Spleen (tissue), 7 donors: Measurements from ENCODE around the gene EXOSC5.

ENCODE experiments used
- CTCF ChIP-seq, 11 experiments: fragments of 200-600 bp in 7 of 11; fragments of 450-650 bp in 4 of 11; sonication (generic) in 4 of 11; IDR thresholded peaks in 8 of 11; conservative IDR thresholded peaks in 3 of 11; 1 replicate in 7 of 11; 2 replicates in 4 of 11; pipeline versions ENCODE4 v1.4.0 to v1.8.0; 2016 to 2021; ENCODE audit warnings: antibody characterized with exemption in 11 of 11, inconsistent platforms in 4 of 11, mild to moderate bottlenecking in 1 of 11
- POLR2AphosphoS5 ChIP-seq, 3 donors: sonication (generic); formaldehyde crosslinking; IDR thresholded peaks; one replicate each; pipeline ENCODE4 v1.5.1; 2017; ENCODE audit warnings: antibody characterized with exemption in 3 of 3
- donor health status: DM: no; HTN: no; CAD: no; lungs with moderate emphysema.
- donor health status: DM: no; HTN: no; CAD: no.
- donor health status: DM: no; HTN: no; CAD: no.

GRCh38 chr19:41352609-41353465, 44.3 kb downstream of the EXOSC5 start:
- peak in 10 of 11 experiments; percentile 41 to 88 (median 67) for TF ChIP-seq CTCF (IDR thresholded peaks at IDR 0.05 in 8 of 11, conservative IDR thresholded peaks at IDR 0.05 in 3 of 11)
- TF ChIP-seq POLR2AphosphoS5 (IDR thresholded peaks at IDR 0.05): peak; percentile 39 to 79 (median 66)
